ENCODE measurements around the gene SOCS1. TPM values are rescaled to one million over a fixed set of nuclear protein-coding genes. Genes with fewer than 3 reads are reported as not detected.

SOCS1 gene
- total RNA-seq, 1 donor from 2014 or later: 1.7 TPM

DNA sequence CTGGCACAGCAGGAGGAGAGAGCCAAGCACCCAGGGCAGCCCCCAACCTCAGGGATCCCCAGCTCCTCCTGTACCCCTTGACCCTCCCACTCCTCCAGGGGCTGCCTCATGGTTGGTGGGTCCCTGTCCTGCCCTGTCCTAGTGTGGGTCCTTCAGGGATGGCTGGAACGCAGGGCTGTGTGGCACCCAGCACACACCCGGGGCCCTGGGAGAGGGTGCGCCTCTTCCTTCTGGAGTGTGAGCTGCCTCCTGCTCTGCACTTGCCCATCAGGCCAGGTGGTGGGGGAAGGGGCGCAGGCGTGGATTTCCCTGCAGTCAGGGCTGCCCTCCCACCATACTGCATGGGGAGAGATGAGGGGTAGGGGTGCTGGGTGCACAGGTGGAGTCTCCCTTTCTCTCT lies 42.6 kb downstream of the SOCS1 start:
- intact Hi-C loops (cut with DNase I): no loop called here

GRCh38 chr16:11212798-11213196 lies 43.2 kb downstream of the SOCS1 start:
- intact Hi-C loops (cut with DNase I): no loop called here
- no peak for DNase-seq (ENCODE audit: low spot score)

More for the DNA sequence above, 42.6 kb downstream of the SOCS1 start:
- DNase-seq (ENCODE audit: low spot score): no peak

- DNase-seq (ENCODE audit: low spot score): no peak
- intact Hi-C loops (cut with DNase I): no loop called here
Measured at GRCh38 chr16:11211977-11212797, 43.8 kb downstream of the SOCS1 start.

DNA sequence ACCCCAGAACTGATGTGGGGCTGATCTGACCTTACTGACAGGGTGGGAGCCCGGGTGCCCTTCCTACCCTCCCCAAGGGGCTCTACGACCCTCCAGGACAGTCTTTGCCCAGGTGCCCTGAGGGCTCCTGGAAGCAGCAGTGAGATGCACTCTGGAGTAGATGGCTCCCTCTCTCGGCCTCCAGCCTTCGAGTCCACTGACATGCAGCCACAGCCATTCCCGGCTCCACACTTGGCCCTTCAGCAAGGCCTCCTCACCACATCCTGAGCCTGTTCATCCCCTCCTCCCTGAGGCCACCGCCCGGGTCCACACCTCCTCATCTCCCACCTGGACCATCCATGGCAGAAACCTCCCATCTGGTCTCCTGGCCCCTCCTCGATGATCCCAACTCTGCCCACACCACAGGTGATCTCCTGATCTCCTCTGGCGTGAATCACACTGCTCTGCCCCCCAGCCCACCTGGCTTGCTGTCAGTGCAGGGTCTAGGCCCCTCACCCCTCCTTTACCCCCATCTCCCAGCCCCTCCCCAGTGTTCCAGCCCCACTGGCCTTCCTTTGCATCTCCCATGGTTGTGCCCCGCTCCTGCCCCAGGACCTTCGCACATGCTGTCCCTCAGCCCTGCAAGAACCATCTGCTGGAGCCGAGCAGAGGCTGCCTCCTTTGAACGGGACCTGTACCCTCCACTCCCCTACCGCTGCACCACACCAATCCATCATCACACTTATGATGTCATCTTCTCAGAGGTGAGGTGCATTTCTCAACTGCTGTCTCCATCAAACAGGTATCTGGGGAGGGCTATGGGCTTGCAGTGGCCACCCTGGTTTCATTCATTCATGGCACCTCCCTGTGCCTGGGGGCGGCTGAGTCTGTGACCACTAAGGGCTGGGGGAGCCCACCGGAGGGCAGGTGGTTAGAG lies 44.7 kb downstream of the SOCS1 start:
- intact Hi-C loops (cut with DNase I): no loop called here

DNA sequence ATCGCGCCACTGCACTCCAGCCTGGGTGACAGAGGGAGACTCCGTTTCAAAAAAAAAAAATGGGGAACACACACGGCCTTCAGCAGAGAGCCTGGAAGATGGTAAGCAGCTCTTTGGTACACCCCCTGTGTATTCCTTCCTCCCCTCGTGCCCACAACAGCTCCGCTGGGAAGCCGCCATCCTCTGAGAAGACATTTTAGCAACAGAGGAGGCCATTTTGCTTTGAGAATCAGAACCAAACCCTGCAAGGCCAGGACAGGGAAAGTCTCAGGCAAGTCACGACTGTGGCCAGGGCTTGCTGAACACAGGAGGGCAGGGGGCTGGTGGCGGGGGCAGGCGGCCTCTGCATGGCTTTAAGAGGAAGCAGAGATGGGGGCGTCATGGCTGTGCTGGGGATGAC lies 45.7 kb downstream of the SOCS1 start:
- intact Hi-C loops (cut with DNase I): no loop called here

More for the DNA sequence above, 44.7 kb downstream of the SOCS1 start:
- DNase-seq (ENCODE audit: low spot score): no peak

DNA sequence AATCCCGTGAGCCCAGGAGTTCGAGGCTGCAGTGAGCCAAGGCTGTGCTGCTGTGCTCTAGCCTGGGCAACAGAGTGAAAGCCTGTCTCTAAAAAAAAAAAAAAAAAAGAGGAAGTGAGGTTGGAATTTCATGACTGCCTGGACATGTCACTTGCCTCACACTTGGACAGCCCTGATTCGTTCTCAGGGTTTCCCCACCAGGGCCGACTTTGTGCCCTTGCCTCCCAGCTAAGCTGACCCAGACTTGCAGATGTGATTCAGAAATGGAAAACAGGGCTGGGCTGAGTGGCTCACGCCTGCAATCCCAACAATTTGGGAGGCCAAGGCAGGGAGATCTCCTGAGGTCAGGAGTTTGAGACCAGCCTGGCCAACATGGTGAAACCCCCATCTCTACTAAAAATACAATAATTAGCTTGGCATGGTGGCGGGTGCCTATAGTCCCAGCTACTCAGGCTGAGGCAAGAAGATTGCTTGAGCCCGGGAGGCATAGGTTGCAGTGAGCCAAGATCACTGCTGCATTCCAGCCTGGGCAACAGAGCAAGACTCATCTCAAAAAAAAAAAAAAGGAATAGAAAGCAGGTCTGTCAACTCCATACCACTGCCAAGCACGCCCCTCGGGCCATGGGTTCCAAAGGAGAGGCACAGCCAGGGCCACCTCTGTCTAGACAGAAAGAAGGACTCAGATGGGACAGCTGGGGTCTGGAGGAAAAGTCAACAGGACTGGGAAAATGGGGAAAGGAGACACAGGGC lies 46.9 kb downstream of the SOCS1 start:
- intact Hi-C loops (cut with DNase I): no loop called here
- DNase-seq (ENCODE audit: low spot score): no peak

More for the DNA sequence above, 45.7 kb downstream of the SOCS1 start:
- no peak for DNase-seq (ENCODE audit: low spot score)

DNA sequence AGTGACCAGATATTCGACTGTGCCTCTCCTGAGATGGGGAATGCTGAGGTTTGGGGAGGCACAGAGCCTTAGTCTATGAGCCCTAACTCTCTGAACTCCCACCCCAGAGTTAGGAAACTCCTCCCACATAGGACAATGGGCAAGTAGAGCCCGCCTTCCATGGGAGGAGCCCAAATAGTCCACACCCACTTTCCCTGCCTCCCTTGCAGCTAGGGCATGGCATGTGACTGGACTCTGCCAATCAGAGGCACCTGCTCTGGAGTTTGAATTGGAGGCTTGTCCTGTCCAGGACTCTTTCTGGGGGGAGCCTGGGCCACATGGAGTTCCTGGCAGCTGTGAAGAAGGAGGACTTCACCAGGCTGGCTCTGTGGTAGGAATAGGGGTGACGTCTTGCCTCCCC lies 48.4 kb downstream of the SOCS1 start:
- intact Hi-C loops (cut with DNase I): no loop called here
- DNase-seq (ENCODE audit: low spot score): no peak

DNA sequence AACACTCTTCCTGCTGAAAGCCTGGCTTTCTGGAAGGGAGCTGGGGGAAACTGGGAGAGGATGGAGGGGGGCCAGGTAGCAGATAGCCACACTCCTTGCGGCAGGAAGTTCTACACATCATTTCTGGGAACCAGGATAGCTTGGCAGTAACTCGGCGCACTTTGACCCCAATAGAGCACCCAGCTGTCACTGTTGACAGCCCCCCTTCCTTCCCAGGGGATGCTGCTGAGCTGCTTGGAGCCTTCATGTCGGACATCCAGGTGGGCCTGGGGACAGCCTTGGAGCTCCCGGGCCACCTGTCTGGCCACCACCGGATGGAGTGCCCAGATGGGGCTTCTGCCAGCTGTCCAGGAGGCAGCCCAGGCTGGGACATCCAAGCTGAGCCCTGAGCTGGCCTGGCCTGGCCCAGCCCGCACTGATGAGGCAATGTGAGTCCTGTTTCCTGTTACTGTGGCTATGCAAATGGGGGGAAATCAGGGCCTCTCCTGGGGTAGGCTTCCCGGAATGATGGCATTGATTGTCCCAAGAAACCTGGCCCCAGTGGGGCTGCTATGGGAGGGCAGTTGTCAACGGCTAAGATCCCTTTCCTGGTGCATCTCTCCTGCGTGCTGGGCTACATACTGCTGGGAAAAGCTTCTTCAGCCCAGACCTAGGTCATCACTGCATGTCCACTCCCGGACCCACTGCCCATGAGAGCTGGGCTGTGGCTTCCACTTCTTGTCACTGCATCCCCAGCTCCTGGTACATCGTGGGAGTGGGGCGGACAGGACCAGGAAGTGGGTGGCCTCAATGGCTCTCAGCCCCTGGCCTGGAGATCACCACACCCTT lies 50.0 kb downstream of the SOCS1 start:
- DNase-seq (ENCODE audit: low spot score): no peak
- intact Hi-C loops (cut with DNase I): no loop called here

- no peak for DNase-seq (ENCODE audit: low spot score)
- intact Hi-C loops (cut with DNase I): no loop called here
Measured at GRCh38 chr16:11205065-11205699, 50.8 kb downstream of the SOCS1 start.

- DNase-seq (ENCODE audit: low spot score): no peak
- intact Hi-C loops (cut with DNase I): no loop called here
Measured at GRCh38 chr16:11204513-11205047, 51.4 kb downstream of the SOCS1 start.

Other genes starting within 250 kb of the SOCS1 start
- not detected for gene TNP2, start 13.1 kb upstream of the SOCS1 start, total RNA-seq
- gene PRM3, start 17.4 kb upstream of the SOCS1 start, total RNA-seq: not detected
- not detected for gene PRM2, start 20.3 kb upstream of the SOCS1 start, total RNA-seq
- not detected for gene PRM1, start 25.1 kb upstream of the SOCS1 start, total RNA-seq
- 0.43 TPM for gene RMI2, start 89.3 kb upstream of the SOCS1 start, total RNA-seq

Measured in cardiac septum (tissue), 1 donor.